Heart right ventricle (tissue), 16 donors: ENCODE measurements around the gene GLDN. TPM values are rescaled to one million over a fixed set of nuclear protein-coding genes. Genes with fewer than 3 reads are reported as not detected.

ENCODE experiments used
- ATAC-seq, 8 donors: fragments of 200-7000 bp; cut with Tn5 transposase; one replicate each; pipeline ENCODE4 v1.9.1; 2020; ENCODE audit warnings: mild to moderate bottlenecking in 8 of 8, moderate library complexity in 8 of 8, moderate number of reproducible peaks in 1 of 8
- DNase-seq, 2 donors: peaks; one replicate each; pipeline ENCODE4 v3.0.0-alpha.2; 2020
- H3K27ac ChIP-seq, 10 donors: fragments of 200-600 bp; sonication (generic) in 2 of 10; one replicate each; pipeline versions ENCODE4 v1.5.0 to v1.8.0; 2020 to 2022; ENCODE audit warnings: mild to moderate bottlenecking in 3 of 10
- H3K27me3 ChIP-seq, 7 donors: fragments of 200-600 bp; one replicate each; pipeline ENCODE4 v1.8.0; 2021 to 2022; ENCODE audit warnings: mild to moderate bottlenecking in 2 of 7
- H3K36me3 ChIP-seq, 9 donors: fragments of 200-600 bp; sonication (generic) in 1 of 9; one replicate each; pipeline versions ENCODE4 v1.5.0 to v1.8.0; 2020 to 2022; ENCODE audit warnings: mild to moderate bottlenecking in 2 of 9
- H3K4me1 ChIP-seq, 9 donors: fragments of 200-600 bp; sonication (generic) in 1 of 9; one replicate each; pipeline versions ENCODE4 v1.5.0 to v1.8.0; 2020 to 2022; ENCODE audit warnings: mild to moderate bottlenecking in 4 of 9
- H3K4me3 ChIP-seq, 10 donors: fragments of 200-600 bp; sonication (generic) in 2 of 10; one replicate each; pipeline versions ENCODE4 v1.5.0 to v1.8.0; 2020 to 2022; ENCODE audit warnings: mild to moderate bottlenecking in 7 of 10, moderate library complexity in 2 of 10
- H3K9me3 ChIP-seq, 11 donors: fragments of 200-600 bp in 10 of 11; sonication (generic) in 2 of 11; one replicate each; pipeline versions ENCODE4 v1.5.0 to v1.8.0; 2013 to 2022; ENCODE audit warnings: mild to moderate bottlenecking in 2 of 11, control low read depth in 1 of 11, moderate library complexity in 1 of 11
- WGBS, 2 donors: extraction: QIAGEN DNeasy Blood & Tissue Kit; methylation state at CpG; one replicate each; pipeline ENCODE4 v1.1.7; 2013; ENCODE audit warnings: inconsistent platforms in 1 of 2; 5-methylcytosine and 5-hydroxymethylcytosine counted together
- intact Hi-C, 10 donors: fragments of 100-400 bp; cut with DNase I; formaldehyde crosslinking; loops; one replicate each; pipeline versions ENCODE4 v1.11.1 to v1.14.2; 2022
- polyA plus RNA-seq, 2 donors: library from polyadenylated mRNA; stranded (reverse); fragments of 200-250 nt; gene quantifications; one replicate each; pipeline ENCODE4 v1.2.3, GENCODE V29; 2013
- total RNA-seq, 10 donors: library from RNA; stranded (reverse); fragmentation: NEBNext Ultra II Directional in 3 of 10; extraction: Animal tissue kit (Norgen Biotek cat#: 25700) in 3 of 10; gene quantifications; one replicate each; pipeline versions ENCODE4 v1.2.1 to v1.2.4, GENCODE V29; 2021 to 2023
- TF ChIP-seq, protein P1 (sequence below), 9 donors: fragments of 200-600 bp; sonication (generic) in 2 of 9; IDR thresholded peaks; one replicate each; pipeline versions ENCODE4 v1.5.0 to v1.8.0; 2021 to 2022; ENCODE audit warnings: antibody characterized with exemption in 9 of 9, mild to moderate bottlenecking in 5 of 9, moderate library complexity in 1 of 9
- donor health status: Arrhythmogenic right ventricular cardiomyopathy.
- donor health status: ischemic (EF 13 %, LVEDD 7.1; RV severe dilation, severe dysfunction).
- donor health status: healthy with polysubstance abuse.
- donor health status: DM: no; HTN: yes; CAD: no.
- donor health status: DM: no; HTN: no; CAD: no.
- donor health status: ischemic (EF 25% LVEDD 6.9; RV normal size, moderate dysfunction).
- donor health status: ischemic (EF 25% LVEDD 5.7; RV mildly dilated, moderate dysfunction).
- donor health status: healthy.
- donor health status: DM: yes; HTN: yes; CAD: no.
- donor health status: Ischemic cardiomyopathy.
- donor health status: ischemic (EF 35%, LVEDD 5.7; RV mildly dilated, moderate dysfunction).
- donor health status: nonischemic (EF 11% LVEDD 7.7; RV severe dilation, severe dysfunction).
- donor health status: DM: yes; HTN: yes; CAD: no.
- donor health status: PGD.
- donor health status: ischemic (EF 29% LVEDD 5.4; RV normal size, mild dysfunction).
- donor health status: nonischemic (EF 23%, LVEDD 6.1; RV moderate dilation, normal function).

GLDN gene
- total and polyA plus RNA-seq, 12 donors: 0.65 to 19.8 (median 10.9) TPM

- whole genome bisulfite sequencing, 2 donors: 62 to 68% methylated on average over 1 of the region's 1 CpG
- Histone ChIP-seq H3K4me1 (peaks cover 0 to 23% (median 6%) of the 10 kb centered on the region in 9 donors), H3K27ac (no peak overlapping the region), H3K9me3 (no peaks in the 10 kb centered on the region), H3K36me3 (no peaks in the 10 kb centered on the region), H3K27me3 (no peaks in the 10 kb centered on the region), H3K4me3 (no peak overlapping the region)
- intact Hi-C loops: loop anchor here in 2 of 10 donors (5.0 kb wide), 2 partner anchors 39 to 74 kb away; no protein-coding TSS in a partner anchor
- TF ChIP-seq, protein P1, sequence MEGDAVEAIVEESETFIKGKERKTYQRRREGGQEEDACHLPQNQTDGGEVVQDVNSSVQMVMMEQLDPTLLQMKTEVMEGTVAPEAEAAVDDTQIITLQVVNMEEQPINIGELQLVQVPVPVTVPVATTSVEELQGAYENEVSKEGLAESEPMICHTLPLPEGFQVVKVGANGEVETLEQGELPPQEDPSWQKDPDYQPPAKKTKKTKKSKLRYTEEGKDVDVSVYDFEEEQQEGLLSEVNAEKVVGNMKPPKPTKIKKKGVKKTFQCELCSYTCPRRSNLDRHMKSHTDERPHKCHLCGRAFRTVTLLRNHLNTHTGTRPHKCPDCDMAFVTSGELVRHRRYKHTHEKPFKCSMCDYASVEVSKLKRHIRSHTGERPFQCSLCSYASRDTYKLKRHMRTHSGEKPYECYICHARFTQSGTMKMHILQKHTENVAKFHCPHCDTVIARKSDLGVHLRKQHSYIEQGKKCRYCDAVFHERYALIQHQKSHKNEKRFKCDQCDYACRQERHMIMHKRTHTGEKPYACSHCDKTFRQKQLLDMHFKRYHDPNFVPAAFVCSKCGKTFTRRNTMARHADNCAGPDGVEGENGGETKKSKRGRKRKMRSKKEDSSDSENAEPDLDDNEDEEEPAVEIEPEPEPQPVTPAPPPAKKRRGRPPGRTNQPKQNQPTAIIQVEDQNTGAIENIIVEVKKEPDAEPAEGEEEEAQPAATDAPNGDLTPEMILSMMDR (IDR thresholded peaks at IDR 0.05): no peak
- no peak for DNase-seq
- no peak for ATAC-seq
Observed at GRCh38 chr15:51371266-51371665, 29.8 kb downstream of the GLDN start.

- intact Hi-C loops: loop anchor here in 2 of 10 donors (5.0 kb wide), 2 partner anchors 42 to 77 kb away; no protein-coding TSS in a partner anchor
- Histone ChIP-seq H3K36me3 (no peaks in the 10 kb centered on the region), H3K9me3 (no peaks in the 10 kb centered on the region), H3K4me1 (peaks cover 0 to 2% (median 0%) of the 10 kb centered on the region in 9 donors), H3K27ac (no peak overlapping the region), H3K27me3 (no peaks in the 10 kb centered on the region), H3K4me3 (no peak overlapping the region)
- no peak for DNase-seq
- ATAC-seq: no peak
- TF ChIP-seq, protein P1 (IDR thresholded peaks at IDR 0.05): no peak
Observed at GRCh38 chr15:51374131-51374530, 32.7 kb downstream of the GLDN start.

DNA sequence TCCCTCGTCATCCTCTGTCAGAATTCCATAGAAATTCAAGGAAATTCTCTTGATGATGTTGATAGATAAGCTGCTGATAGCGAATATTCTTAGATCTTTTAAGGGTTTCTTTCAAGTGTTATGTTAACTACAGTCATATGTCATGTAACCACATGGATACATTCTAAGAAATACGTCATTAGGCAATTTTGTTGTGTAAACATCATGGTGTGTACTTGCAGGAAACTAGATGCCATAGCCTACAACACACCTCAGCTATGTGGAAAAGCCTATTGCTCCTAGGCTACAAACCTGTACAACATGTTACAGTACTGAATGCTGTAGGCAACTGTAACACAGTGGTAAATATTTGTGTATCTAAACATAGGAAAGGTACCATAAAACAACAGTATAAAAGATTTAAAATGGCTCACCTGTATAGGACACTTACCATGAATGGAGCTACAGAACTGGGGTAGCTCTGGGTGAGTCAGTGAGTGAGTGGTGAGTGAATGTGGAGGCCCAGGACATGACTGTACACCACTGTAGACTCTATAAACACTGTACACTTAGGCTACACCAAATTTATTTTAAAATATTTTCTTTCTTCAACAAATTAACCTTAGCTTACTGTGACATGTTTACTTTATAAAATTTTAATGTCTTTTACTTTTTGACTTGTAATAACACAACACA is 34.6 kb downstream of the GLDN start:
- Histone ChIP-seq H3K4me3 (no peak overlapping the region), H3K27me3 (no peaks in the 10 kb centered on the region), H3K27ac (no peak overlapping the region), H3K36me3 (no peaks in the 10 kb centered on the region), H3K4me1 (peaks cover 0 to 15% (median 6%) of the 10 kb centered on the region in 9 donors), H3K9me3 (no peaks in the 10 kb centered on the region)
- DNase-seq (no peak), ATAC-seq (no peak)
- TF ChIP-seq, protein P1 (IDR thresholded peaks at IDR 0.05): no peak
- intact Hi-C loops: no loop called here
- 79 to 88% methylated on average over 3 of the region's 3 CpGs for WGBS, 2 donors

DNA sequence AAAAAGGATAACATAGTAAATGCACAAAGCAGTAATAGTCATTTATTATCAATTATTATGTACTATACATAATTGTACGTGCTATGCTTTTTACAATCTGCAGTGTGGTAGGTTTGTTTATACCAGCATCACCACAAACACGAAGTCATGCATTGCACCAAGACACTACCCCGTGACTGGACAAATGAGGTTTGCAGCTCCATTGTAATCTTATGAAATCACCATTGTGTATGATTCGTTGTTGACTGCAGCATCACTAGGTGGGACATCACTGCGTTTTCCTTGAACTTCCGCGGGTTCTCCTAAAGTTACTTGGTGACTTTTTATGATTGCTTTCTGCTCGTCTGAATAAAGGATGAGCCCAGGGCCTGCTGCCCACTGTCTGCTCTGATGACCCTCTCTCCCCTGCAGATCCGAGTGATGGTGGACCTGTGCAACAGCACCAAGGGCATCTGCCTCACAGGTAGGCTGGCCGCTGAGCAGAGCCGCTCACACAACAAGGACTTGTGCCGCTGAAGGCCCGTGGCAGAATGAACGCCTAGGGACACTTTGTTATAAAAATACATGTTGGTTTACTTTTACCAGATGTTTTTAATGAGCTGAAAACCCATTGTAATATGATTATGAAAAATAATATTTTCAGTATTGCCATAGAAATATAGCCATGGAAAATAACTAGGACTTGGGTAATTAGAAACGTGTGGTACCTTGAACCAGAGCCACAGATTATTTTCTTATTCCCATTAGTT is 35.8 kb downstream of the GLDN start:
- WGBS, 2 donors: 90 to 94% methylated on average over 15 of the region's 15 CpGs
- Histone ChIP-seq H3K9me3 (no peaks in the 10 kb centered on the region), H3K4me1 (peaks cover 0 to 17% (median 8%) of the 10 kb centered on the region in 9 donors), H3K27me3 (no peaks in the 10 kb centered on the region), H3K4me3 (no peak overlapping the region), H3K27ac (no peak overlapping the region), H3K36me3 (no peaks in the 10 kb centered on the region)
- ATAC-seq (no peak), DNase-seq (no peak)
- TF ChIP-seq, protein P1 (IDR thresholded peaks at IDR 0.05): no peak
- intact Hi-C loops: no loop called here
